Smooth muscle cell (in vitro differentiated cells): ENCODE measurements around the gene PI4KA. TPM values are rescaled to one million over a fixed set of nuclear protein-coding genes. Genes with fewer than 3 reads are reported as not detected.

Experiments
- DNase-seq: peaks from one replicate; lab custom pipeline; 2025; ENCODE audit not compliant: unreplicated experiment; lab: John Stamatoyannopoulos, UW
- H2AFZ ChIP-seq: fragments of 200-600 bp; sonication (generic); 2 replicates; pipeline ENCODE4 v1.6.0; 2016; ENCODE audit warnings: antibody characterized with exemption, low read depth, mild to moderate bottlenecking
- H3F3A ChIP-seq: fragments of 200-600 bp; sonication (generic); 2 replicates; pipeline ENCODE4 v1.6.0; 2017; ENCODE audit warnings: antibody characterized with exemption, low read depth
- H3K27ac ChIP-seq: fragments of 200-600 bp; sonication (generic); 2 replicates; pipeline ENCODE4 v1.5.1; 2016; ENCODE audit warnings: low read depth, mild to moderate bottlenecking
- H3K27me3 ChIP-seq: fragments of 200-600 bp; sonication (generic); 2 replicates; pipeline ENCODE4 v1.6.1; 2016; ENCODE audit warnings: low read depth, mild to moderate bottlenecking
- H3K36me3 ChIP-seq: fragments of 200-600 bp; sonication (generic); 2 replicates; pipeline ENCODE4 v1.5.1; 2016; ENCODE audit warnings: low read depth
- H3K4me1 ChIP-seq: fragments of 200-600 bp; sonication (generic); 2 replicates; pipeline ENCODE4 v1.5.1; 2016; ENCODE audit warnings: low read depth
- H3K4me2 ChIP-seq: fragments of 200-600 bp; sonication (generic); 2 replicates; pipeline ENCODE4 v1.6.0; 2016; ENCODE audit warnings: mild to moderate bottlenecking
- H3K4me3 ChIP-seq: fragments of 200-600 bp; sonication (generic); 2 replicates; pipeline ENCODE4 v1.5.1; 2016; ENCODE audit warnings: mild to moderate bottlenecking
- H3K79me2 ChIP-seq: fragments of 200-600 bp; sonication (generic); 2 replicates; pipeline ENCODE4 v1.6.0; 2016; ENCODE audit warnings: low read depth, mild to moderate bottlenecking
- H3K9ac ChIP-seq: fragments of 200-600 bp; sonication (generic); 2 replicates; pipeline ENCODE4 v1.6.0; 2016; ENCODE audit warnings: low read depth
- H3K9me3 ChIP-seq: fragments of 200-600 bp; sonication (generic); replicated peaks from 2 replicates; pipeline ENCODE4 v1.5.1; 2016; ENCODE audit warnings: low read depth
- H4K20me1 ChIP-seq: fragments of 200-600 bp; sonication (generic); 2 replicates; pipeline ENCODE4 v1.6.0; 2016; ENCODE audit warnings: low read depth
- CTCF ChIP-seq: fragments of 200-600 bp; sonication (generic); IDR thresholded peaks from 2 replicates; pipeline ENCODE4 v1.5.1; 2017; ENCODE audit warnings: borderline replicate concordance, mild to moderate bottlenecking, antibody characterized with exemption; ENCODE audit not compliant: insufficient read depth, poor library complexity, severe bottlenecking
- WGBS: methylation state at CpG from one replicate; pipeline ENCODE4 v1.1.7; 2016; ENCODE audit warnings: low lambda C conversion rate; 5-methylcytosine and 5-hydroxymethylcytosine counted together
- polyA plus RNA-seq: library from polyadenylated mRNA; unstranded; fragments of >200 nt; fragmentation: Nextera tagmentation; extraction: Ambion mirVana; gene quantifications from 2 replicates; pipeline ENCODE4 v1.2.1, GENCODE V29; 2016
- total RNA-seq: library from RNA; depleted of rRNA; stranded (reverse); fragments of >200 nt; gene quantifications from 2 replicates; pipeline ENCODE4 v1.2.3, GENCODE V29; 2014

Gene PI4KA
- total and polyA plus RNA-seq, 2 experiments from 2014 or later: 23.5 to 33.2 TPM

GRCh38 chr22:20814221-20814808, 44.3 kb downstream of the PI4KA start:
- Histone ChIP-seq H2AFZ (no peak overlapping the region), H3K27me3 (no peaks in the 10 kb centered on the region), H3K27ac (no peak overlapping the region), H4K20me1 (no peaks in the 10 kb centered on the region), H3K36me3 (peaks cover 3% of the 10 kb centered on the region), H3K4me3 (no peak overlapping the region), H3K4me1 (no peaks in the 10 kb centered on the region), H3K9ac (no peak overlapping the region), H3K79me2 (no peaks in the 10 kb centered on the region), H3K4me2 (no peak overlapping the region), H3K9me3 (no peaks in the 10 kb centered on the region), H3F3A (no peaks in the 10 kb centered on the region)
- TF ChIP-seq CTCF: no peak
- 97% methylated on average over 5 of the region's 5 CpGs for WGBS
- DNase-seq: no peak

GRCh38 chr22:20813056-20813455, 45.6 kb downstream of the PI4KA start:
- H3F3A ChIP-seq: no peaks in the 10 kb centered on the region
- H3K4me2 ChIP-seq: no peak overlapping the region
- no peak overlapping the region for H2AFZ ChIP-seq
- no peaks in the 10 kb centered on the region for H3K9me3 ChIP-seq
- no peaks in the 10 kb centered on the region for H4K20me1 ChIP-seq
- no peak overlapping the region for H3K27ac ChIP-seq
- H3K9ac ChIP-seq: no peak overlapping the region
- no peaks in the 10 kb centered on the region for H3K4me1 ChIP-seq
- 98% methylated on average over 4 of the region's 4 CpGs for WGBS
- no peak overlapping the region for H3K4me3 ChIP-seq
- no peak for DNase-seq
- no peaks in the 10 kb centered on the region for H3K79me2 ChIP-seq
- TF ChIP-seq CTCF: no peak
- peaks cover 3% of the 10 kb centered on the region for H3K36me3 ChIP-seq
- no peaks in the 10 kb centered on the region for H3K27me3 ChIP-seq

- TF ChIP-seq CTCF: no peak
- H3K79me2 ChIP-seq: no peaks in the 10 kb centered on the region
- no peak overlapping the region for H2AFZ ChIP-seq
- no peak overlapping the region for H3K27ac ChIP-seq
- no peak overlapping the region for H3K9ac ChIP-seq
- H3K27me3 ChIP-seq: no peaks in the 10 kb centered on the region
- H3F3A ChIP-seq: no peaks in the 10 kb centered on the region
- H3K36me3 ChIP-seq: peaks cover 3% of the 10 kb centered on the region
- H4K20me1 ChIP-seq: no peaks in the 10 kb centered on the region
- no peak overlapping the region for H3K4me2 ChIP-seq
- no peak for DNase-seq
- H3K4me1 ChIP-seq: no peaks in the 10 kb centered on the region
- no peak overlapping the region for H3K4me3 ChIP-seq
- H3K9me3 ChIP-seq: no peaks in the 10 kb centered on the region
- over 99% methylated on average over 4 of the region's 5 CpGs for WGBS
Observed at GRCh38 chr22:20811971-20812660, 46.5 kb downstream of the PI4KA start.

DNA sequence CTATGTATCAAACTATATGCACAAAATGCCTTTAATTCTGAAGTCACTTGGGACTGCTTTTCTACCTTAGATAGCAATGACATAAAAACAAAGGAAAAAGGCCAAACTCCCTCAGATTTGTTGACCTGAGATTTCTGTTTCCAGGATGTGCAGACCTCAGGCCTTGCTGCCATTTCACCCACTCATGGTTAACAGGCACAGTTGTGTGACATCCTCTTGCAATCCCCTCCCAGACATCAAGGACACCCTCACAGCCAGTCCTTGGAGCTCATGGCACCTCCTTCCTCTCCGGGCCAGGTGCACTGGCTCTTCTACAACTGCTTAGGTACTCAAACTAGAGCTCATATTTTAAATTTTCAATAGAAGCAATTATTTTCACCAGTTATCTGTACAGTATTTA, 47.4 kb downstream of the PI4KA start:
- no peaks in the 10 kb centered on the region for H3K79me2 ChIP-seq
- no peak overlapping the region for H2AFZ ChIP-seq
- TF ChIP-seq CTCF: no peak
- H3K27ac ChIP-seq: no peak overlapping the region
- no peak overlapping the region for H3K9ac ChIP-seq
- no peak overlapping the region for H3K4me2 ChIP-seq
- no peaks in the 10 kb centered on the region for H3F3A ChIP-seq
- no peak for DNase-seq
- no peaks in the 10 kb centered on the region for H3K9me3 ChIP-seq
- no peaks in the 10 kb centered on the region for H3K4me1 ChIP-seq
- H3K4me3 ChIP-seq: no peak overlapping the region
- no peaks in the 10 kb centered on the region for H4K20me1 ChIP-seq
- H3K27me3 ChIP-seq: no peaks in the 10 kb centered on the region
- 96% methylated on average over 1 of the region's 1 CpG for WGBS
- peaks cover 3% of the 10 kb centered on the region for H3K36me3 ChIP-seq
